DOHH2 (cell line): ENCODE results near the gene HARS1.

ENCODE experiments used
- H3F3A ChIP-seq: fragments of 200-600 bp; sonication (generic), shearing (Covaris generic); 2 replicates; pipeline ENCODE4 v1.6.0; 2016; ENCODE audit warnings: antibody characterized with exemption, mild to moderate bottlenecking; ENCODE audit not compliant: control insufficient read depth, insufficient read depth
- H3K27ac ChIP-seq: fragments of 200-600 bp; sonication (generic); 2 replicates; pipeline ENCODE4 v1.5.1; 2014; ENCODE audit warnings: low read depth, mild to moderate bottlenecking, low read length, moderate library complexity
- H3K27me3 ChIP-seq: fragments of 200-600 bp; sonication (generic); 2 replicates; pipeline ENCODE4 v1.6.1; 2014; ENCODE audit warnings: mild to moderate bottlenecking, low read length, mixed read lengths; ENCODE audit not compliant: control insufficient read depth
- H3K36me3 ChIP-seq: fragments of 200-600 bp; sonication (generic); 2 replicates; pipeline ENCODE4 v1.6.1; 2014; ENCODE audit warnings: mild to moderate bottlenecking, low read length, moderate library complexity, mixed read lengths; ENCODE audit not compliant: control insufficient read depth
- H3K4me1 ChIP-seq: fragments of 200-600 bp; sonication (generic); 2 replicates; pipeline ENCODE4 v1.6.1; 2014; ENCODE audit warnings: mild to moderate bottlenecking, low read length, mixed read lengths; ENCODE audit not compliant: control insufficient read depth
- H3K4me2 ChIP-seq: fragments of 200-600 bp; sonication (generic); 2 replicates; pipeline ENCODE4 v1.6.0; 2014; ENCODE audit warnings: mild to moderate bottlenecking, low read length, moderate library complexity
- H3K4me3 ChIP-seq: fragments of 200-600 bp; sonication (generic); 2 replicates; pipeline ENCODE4 v1.5.1; 2014; ENCODE audit warnings: mild to moderate bottlenecking, low read length, mixed read lengths
- H3K79me2 ChIP-seq: fragments of 200-600 bp; sonication (generic); 2 replicates; pipeline ENCODE4 v1.6.1; 2014; ENCODE audit warnings: mild to moderate bottlenecking, low read length, mixed read lengths; ENCODE audit not compliant: control insufficient read depth
- H3K9me2 ChIP-seq: fragments of 200-600 bp; sonication (generic); replicated peaks from 2 replicates; pipeline ENCODE4 v1.6.1; 2014; ENCODE audit warnings: mild to moderate bottlenecking, low read length, mixed read lengths; ENCODE audit not compliant: control insufficient read depth
- H3K9me3 ChIP-seq: fragments of 200-600 bp; sonication (generic); 2 replicates; pipeline ENCODE4 v1.6.1; 2014; ENCODE audit warnings: antibody characterized with exemption, low read length, mixed read lengths; ENCODE audit not compliant: control insufficient read depth, insufficient read depth
- H4K20me1 ChIP-seq: fragments of 200-600 bp; sonication (generic); 2 replicates; pipeline ENCODE4 v1.6.0; 2014; ENCODE audit warnings: low read depth, mild to moderate bottlenecking, antibody characterized with exemption, low read length, moderate library complexity; ENCODE audit not compliant: control insufficient read depth, insufficient read depth
- CTCF ChIP-seq: fragments of 200-600 bp; sonication (generic); IDR thresholded peaks from one replicate; pipeline ENCODE4 v1.5.1; 2014; ENCODE audit warnings: antibody characterized with exemption, mild to moderate bottlenecking, low read depth, low read length; ENCODE audit not compliant: poor library complexity, severe bottlenecking
- EZH2phosphoT487 ChIP-seq: fragments of 200-600 bp; sonication (generic); IDR thresholded peaks from 2 replicates; pipeline ENCODE4 v1.6.1; 2017; ENCODE audit warnings: borderline replicate concordance, mild to moderate bottlenecking, antibody characterized with exemption, low read length, moderate library complexity, mixed read lengths

Gene HARS1

GRCh38 chr5:140647042-140647419, 44.1 kb downstream of the HARS1 start:
- Histone ChIP-seq H3K4me3 (peak overlapping the region; percentile 96), H4K20me1 (0 out of 2 replicates have a peak, but pooled peaks cover 7% of the 10 kb centered on the region), H3K9me3 (no peaks in the 10 kb centered on the region), H3F3A (0 out of 2 replicates have a peak, but pooled peaks cover 3% of the 10 kb centered on the region), H3K79me2 (peaks cover 63% of the 10 kb centered on the region), H3K4me1 (peaks cover 20% of the 10 kb centered on the region), H3K4me2 (peak overlapping the region; percentile 64), H3K9me2 (no peaks in the 10 kb centered on the region), H3K27ac (peak overlapping the region; percentile 32), H3K27me3 (no peaks in the 10 kb centered on the region), H3K36me3 (peaks cover 83% of the 10 kb centered on the region)
- no peak for TF ChIP-seq EZH2phosphoT487
- no peak for TF ChIP-seq CTCF

- Histone ChIP-seq H3K4me1 (peaks cover 37% of the 10 kb centered on the region), H3K4me3 (no peak overlapping the region), H3K9me2 (no peaks in the 10 kb centered on the region), H3K4me2 (no peak overlapping the region), H4K20me1 (0 out of 2 replicates have a peak, but pooled peaks cover 7% of the 10 kb centered on the region), H3K36me3 (peaks cover 66% of the 10 kb centered on the region), H3K9me3 (no peaks in the 10 kb centered on the region), H3K27me3 (no peaks in the 10 kb centered on the region), H3F3A (peaks cover 6% of the 10 kb centered on the region; the same call in 1 of the 2 replicates), H3K27ac (no peak overlapping the region), H3K79me2 (peaks cover 69% of the 10 kb centered on the region)
- no peak for TF ChIP-seq EZH2phosphoT487
- no peak for TF ChIP-seq CTCF
Measured at GRCh38 chr5:140642718-140643117, 48.5 kb downstream of the HARS1 start.

GRCh38 chr5:140641716-140642115, 49.5 kb downstream of the HARS1 start:
- no peaks in the 10 kb centered on the region for H3K9me3 ChIP-seq
- peaks cover 61% of the 10 kb centered on the region for H3K36me3 ChIP-seq
- H3K27me3 ChIP-seq, result no peaks in the 10 kb centered on the region
- H3K9me2 ChIP-seq, result no peaks in the 10 kb centered on the region
- TF ChIP-seq CTCF (no peak), EZH2phosphoT487 (no peak)
- peaks cover 6% of the 10 kb centered on the region; the same call in 1 of the 2 replicates for H3F3A ChIP-seq
- no peak overlapping the region for H3K27ac ChIP-seq
- H3K79me2 ChIP-seq, result peaks cover 61% of the 10 kb centered on the region
- H3K4me3 ChIP-seq, result no peak overlapping the region
- H4K20me1 ChIP-seq, result 0 out of 2 replicates have a peak, but pooled peaks cover 4% of the 10 kb centered on the region
- peaks cover 37% of the 10 kb centered on the region for H3K4me1 ChIP-seq
- peak overlapping the region; percentile 90 for H3K4me2 ChIP-seq
